DMS 273 treated with DMSO at 0.1 percent for 48 hours (cell line): ENCODE data around the gene HEPN1.

ENCODE experiments used
- DNase-seq: peaks from one replicate; lab custom pipeline; 2025; lab: John Stamatoyannopoulos, UW

The HEPN1 gene

GRCh38 chr11:124899383-124900145 lies 19.5 kb upstream of the HEPN1 start:
- DNase-seq: no peak

GRCh38 chr11:124900464-124900863 lies 18.6 kb upstream of the HEPN1 start:
- no peak for DNase-seq

- no peak for DNase-seq
Measured at GRCh38 chr11:124902616-124903015, 16.4 kb upstream of the HEPN1 start.

GRCh38 chr11:124915541-124916369 lies 3.3 kb upstream of the HEPN1 start:
- DNase-seq: no peak

- no peak for DNase-seq
Measured at GRCh38 chr11:124916370-124916710, 2.7 kb upstream of the HEPN1 start.

- peak; percentile 84 for DNase-seq
Measured at GRCh38 chr11:124917115-124917637, 1.9 kb upstream of the HEPN1 start.

DNA sequence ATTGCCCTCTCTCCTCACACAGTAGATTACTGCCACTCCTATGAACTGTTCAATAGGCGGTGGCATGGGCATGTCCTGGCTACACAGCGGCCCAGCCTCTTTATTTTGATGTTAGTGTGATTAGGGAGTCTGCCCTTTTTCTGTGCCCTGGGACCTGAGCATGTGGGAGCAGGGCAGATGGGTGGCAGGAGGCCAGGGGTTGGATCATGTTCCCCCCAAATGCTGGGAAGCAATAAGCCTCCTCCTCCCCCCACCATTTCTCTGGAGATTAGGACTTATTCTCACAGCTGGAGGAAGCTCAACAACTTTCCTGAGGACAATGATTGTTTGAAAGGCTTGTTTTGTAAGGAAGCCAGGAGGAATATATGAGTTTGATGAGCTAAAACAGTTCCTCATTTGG lies 848 bp downstream of the HEPN1 start:
- peak; percentile 74 for DNase-seq

DNA sequence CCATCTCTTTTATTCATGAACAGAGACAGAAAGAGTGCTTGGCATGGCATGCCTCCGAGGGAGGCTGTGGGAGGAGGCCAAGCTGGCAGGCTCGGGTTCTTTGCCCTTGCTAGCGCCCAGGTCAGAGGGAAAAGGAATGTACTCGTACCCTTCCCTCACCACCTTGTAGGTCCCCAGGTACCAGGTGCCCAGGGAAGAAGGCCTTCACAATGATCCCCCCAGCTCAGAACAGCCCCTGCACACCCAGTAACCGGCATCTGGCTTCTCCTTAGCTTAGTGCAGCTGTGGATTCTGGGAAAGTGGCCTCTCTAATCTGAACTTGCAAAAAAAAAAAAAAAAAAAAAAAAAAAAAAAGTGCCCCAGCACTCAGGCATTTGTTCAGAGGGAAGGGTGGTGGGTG lies 1.3 kb downstream of the HEPN1 start:
- no peak for DNase-seq

- no peak for DNase-seq
Measured at GRCh38 chr11:124920870-124921609, 2.0 kb downstream of the HEPN1 start.

DNA sequence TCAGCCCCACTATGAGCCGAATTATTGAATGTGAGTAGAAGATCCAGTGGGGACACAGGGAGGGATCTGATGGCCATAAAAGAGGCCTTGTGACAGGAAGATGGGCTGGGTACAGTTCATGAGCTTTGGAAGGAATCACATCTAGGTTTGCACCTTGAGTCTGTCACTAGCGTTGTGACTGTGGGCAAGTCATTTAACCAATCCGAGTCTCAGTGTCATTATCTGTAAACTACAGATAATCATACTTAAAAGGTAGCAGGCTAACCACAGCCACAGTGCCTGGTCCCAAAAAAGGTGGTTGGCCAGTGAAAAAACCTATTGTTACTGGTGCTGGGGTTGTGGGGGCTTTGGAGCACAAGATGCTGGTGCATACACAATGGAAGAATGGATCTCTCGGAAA lies 3.8 kb downstream of the HEPN1 start:
- no peak for DNase-seq

DNA sequence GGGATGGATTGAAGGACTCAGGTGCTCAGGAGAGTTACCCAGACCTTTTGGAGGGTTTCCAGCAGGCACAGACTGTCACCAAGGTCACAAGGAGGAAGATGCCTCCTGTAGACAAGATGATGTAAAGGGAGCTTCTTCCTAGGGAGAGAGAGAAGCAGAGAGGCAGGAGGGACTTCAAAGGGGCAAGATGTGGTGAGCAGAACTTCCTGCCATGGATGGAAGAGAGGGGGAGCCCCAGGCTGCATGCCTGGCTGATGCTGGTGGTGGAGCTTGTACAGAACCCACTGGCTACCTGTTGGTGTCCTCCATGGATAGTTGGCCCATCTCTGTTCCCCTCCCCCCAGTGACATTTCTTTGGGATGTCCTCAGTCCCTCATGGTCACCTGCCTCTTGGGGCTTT lies 4.2 kb downstream of the HEPN1 start:
- no peak for DNase-seq

- DNase-seq: no peak
Measured at GRCh38 chr11:124928942-124929665, 10.1 kb downstream of the HEPN1 start.

DNA sequence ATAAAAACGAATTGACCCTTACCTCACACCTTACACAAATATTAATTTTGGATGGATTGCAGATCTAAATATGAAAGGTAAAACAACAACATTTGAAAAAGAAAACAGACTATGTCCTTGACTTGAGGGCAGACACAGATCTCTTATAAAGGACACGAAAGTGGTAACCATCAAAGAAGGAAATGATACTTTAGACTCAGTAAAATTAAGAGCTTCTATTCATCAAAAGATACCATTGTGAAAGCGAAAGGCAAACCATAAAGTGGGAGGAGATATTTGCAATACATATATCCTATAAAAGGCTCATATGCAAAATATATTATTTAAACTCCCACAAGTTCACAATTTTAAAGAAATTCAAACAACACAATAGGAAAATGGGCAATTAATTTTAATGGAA lies 11.7 kb downstream of the HEPN1 start:
- no peak for DNase-seq

DNA sequence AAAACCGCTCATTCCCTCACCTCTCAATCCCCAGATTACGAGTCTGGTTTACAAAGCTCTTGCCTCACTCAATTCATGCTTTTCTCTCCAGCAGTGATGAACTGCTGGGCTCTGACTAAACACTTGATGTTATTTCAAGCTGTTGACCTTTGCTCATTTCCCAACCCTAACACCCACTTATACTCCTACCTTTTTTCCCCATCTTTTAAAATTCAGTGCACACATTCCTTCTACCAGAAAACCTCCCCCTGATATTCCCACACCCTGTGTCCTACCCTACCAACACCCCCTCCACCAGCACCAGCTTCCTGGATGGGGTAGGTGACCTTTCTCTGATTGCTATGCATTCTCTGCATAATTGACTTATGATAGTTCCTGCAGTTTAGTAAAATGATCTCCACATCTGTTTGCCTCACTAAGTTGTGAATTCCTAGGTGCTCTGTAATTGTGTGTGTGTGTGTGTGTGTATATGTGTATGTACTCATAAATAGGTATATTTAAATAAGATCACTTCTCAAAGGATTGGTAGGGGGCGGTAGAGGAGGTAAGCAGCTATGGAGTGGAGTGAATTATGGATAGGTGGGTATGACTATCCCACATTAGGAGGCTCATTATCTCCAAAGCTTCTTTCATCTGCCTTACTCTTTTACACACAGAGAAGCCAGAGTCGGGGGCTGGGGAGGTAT lies 16.0 kb downstream of the HEPN1 start:
- DNase-seq: no peak

- DNase-seq: no peak
Measured at GRCh38 chr11:124935548-124936514, 16.8 kb downstream of the HEPN1 start, which contains the start of gene HEPACAM. HEPACAM (minus strand) TSS chr11:124936047; CDS start chr11:124936006, 41 bp downstream.

DNA sequence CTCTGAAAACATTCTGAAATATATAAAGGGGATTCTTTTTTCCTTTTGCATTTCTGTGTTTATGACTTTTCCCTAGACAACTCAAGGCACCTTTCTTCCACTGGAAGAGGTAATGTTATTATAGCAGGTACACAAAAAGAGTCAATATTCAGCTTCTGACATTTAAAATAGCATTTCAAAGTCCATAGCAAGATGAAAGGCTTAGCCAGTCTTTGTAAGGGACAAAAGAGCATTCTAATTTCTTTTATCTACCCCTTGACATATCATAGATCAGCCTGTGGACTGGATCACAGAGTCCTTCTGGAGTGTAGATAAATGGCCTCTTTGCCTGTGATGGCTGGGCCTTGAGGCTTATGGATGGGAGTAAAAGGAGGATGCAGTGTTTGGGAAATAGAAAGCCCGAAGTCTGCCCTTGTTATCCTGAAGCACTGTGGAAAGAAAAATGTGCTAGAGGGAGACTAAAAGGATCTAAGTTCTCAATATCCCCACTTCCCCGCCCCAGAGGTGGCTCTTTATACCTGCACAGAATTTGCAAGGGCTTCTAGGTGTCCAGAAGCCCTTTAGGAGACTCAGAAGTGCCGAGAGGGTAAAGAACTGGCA lies 18.4 kb downstream of the HEPN1 start:
- DNase-seq: no peak

- DNase-seq: no peak
Measured at GRCh38 chr11:124938206-124938765, 19.2 kb downstream of the HEPN1 start.

DNA sequence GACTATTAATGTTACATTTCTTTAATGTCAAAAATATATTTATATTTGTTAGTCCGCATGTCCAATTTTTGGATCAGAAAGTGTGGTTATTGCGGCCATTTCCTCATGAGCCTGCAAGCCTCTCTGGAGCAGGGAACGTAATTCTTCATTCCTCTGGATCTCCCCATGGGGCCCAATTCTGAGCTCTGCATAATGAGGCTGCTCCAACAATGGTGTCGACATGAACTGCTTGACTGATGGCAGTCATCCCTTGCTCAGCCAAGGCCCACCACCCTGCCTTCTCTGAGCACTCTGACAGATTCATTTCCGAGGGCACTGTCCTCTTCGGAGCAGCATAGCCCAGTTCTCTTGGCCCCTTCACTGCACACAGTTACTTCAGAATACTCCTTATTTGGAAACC lies 19.9 kb downstream of the HEPN1 start:
- no peak for DNase-seq

GRCh38 chr11:124941703-124942102 lies 22.7 kb downstream of the HEPN1 start:
- DNase-seq: no peak
